K562 (cell line): Measurements from ENCODE around the gene AIFM1.

ENCODE experiments used
- CHD2 ChIP-seq: IDR thresholded peaks from 2 replicates; pipeline ENCODE4 v1.6.1; 2011; ENCODE audit warnings: low read depth, low read length
- FOXA1 ChIP-seq: fragments of 450-650 bp; IDR thresholded peaks from 2 replicates; pipeline ENCODE4 v1.6.1; 2016; ENCODE audit warnings: mild to moderate bottlenecking, borderline replicate concordance
- HDAC6 ChIP-seq: IDR thresholded peaks from 2 replicates; pipeline ENCODE4 v1.6.1; 2012; ENCODE audit warnings: low read depth, mild to moderate bottlenecking, control low read depth, inconsistent platforms, low read length, moderate library complexity
- ILF3 ChIP-seq: fragments of 450-650 bp; IDR thresholded peaks from 2 replicates; pipeline ENCODE4 v1.6.1; 2018; ENCODE audit warnings: antibody characterized with exemption, mild to moderate bottlenecking, moderate library complexity, borderline replicate concordance
- KAT8 ChIP-seq: fragments of 450-650 bp; IDR thresholded peaks from 2 replicates; pipeline ENCODE4 v1.6.1; 2016; ENCODE audit warnings: low read depth, mild to moderate bottlenecking
- SMAD1 ChIP-seq: fragments of 150-350 bp; IDR thresholded peaks from 2 replicates; pipeline ENCODE4 v1.6.1; 2014; ENCODE audit warnings: low read length, low read depth; ENCODE audit not compliant: partially characterized antibody
- ZNF133 ChIP-seq: fragments of 250-450 bp; sonication (Bioruptor Pico); IDR thresholded peaks from 2 replicates; pipeline ENCODE4 v1.4.0; 2020; ENCODE audit warnings: mild to moderate bottlenecking
- ZNF77 ChIP-seq: fragments of 250-450 bp; sonication (Bioruptor Pico); IDR thresholded peaks from 2 replicates; pipeline ENCODE4 v1.5.0; 2020
- TF ChIP-seq, protein P1 (sequence below): sonication (generic); formaldehyde crosslinking; IDR thresholded peaks from 2 replicates; pipeline ENCODE4 v1.9.0; 2022; ENCODE audit warnings: mild to moderate bottlenecking, missing genetic modification reagents
- TF ChIP-seq, protein P2 (sequence below), 3 experiments: IDR thresholded peaks in 2 of 3; conservative IDR thresholded peaks in 1 of 3; 2 replicates each; pipeline ENCODE4 v1.5.1; 2011 to 2012; ENCODE audit warnings: low read length in 3 of 3, mild to moderate bottlenecking in 3 of 3, control low read depth in 2 of 3, improper control_type of control experiment in 1 of 3, inconsistent platforms in 1 of 3, low read depth in 1 of 3, mixed read lengths in 1 of 3, moderate library complexity in 1 of 3; ENCODE audit not compliant: insufficient read depth in 2 of 3
- TF ChIP-seq, protein P3 (sequence below): fragments of 200-800 bp; sonication (Bioruptor generic); IDR thresholded peaks from 2 replicates; pipeline ENCODE4 v1.6.1; 2017; ENCODE audit warnings: missing genetic modification characterization, missing compliant biosample characterization

DNA sequence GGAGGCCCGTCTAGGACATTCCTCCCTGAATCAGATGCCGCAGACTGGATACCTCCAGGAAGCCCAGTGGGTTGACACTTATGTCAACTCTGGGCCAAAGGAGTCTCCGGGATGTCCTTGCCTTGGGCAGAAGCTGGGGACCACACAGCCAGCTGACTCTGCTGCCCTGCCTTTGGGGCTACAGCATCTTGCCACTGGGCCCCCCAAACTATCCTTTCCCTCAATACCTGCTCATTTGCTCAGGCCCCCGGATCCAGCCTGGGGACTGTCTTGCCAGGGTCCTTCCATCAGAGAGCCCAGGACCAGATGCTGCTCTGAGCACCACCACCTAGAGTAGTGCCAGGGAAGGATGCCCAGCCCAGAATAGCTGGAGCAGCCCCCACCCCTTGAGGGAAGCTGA is 25.2 kb upstream of the AIFM1 start:
- TF ChIP-seq, protein P1, sequence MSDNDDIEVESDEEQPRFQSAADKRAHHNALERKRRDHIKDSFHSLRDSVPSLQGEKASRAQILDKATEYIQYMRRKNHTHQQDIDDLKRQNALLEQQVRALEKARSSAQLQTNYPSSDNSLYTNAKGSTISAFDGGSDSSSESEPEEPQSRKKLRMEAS (CRISPR knock-in tag), result no peak
- TF ChIP-seq, protein P2, sequence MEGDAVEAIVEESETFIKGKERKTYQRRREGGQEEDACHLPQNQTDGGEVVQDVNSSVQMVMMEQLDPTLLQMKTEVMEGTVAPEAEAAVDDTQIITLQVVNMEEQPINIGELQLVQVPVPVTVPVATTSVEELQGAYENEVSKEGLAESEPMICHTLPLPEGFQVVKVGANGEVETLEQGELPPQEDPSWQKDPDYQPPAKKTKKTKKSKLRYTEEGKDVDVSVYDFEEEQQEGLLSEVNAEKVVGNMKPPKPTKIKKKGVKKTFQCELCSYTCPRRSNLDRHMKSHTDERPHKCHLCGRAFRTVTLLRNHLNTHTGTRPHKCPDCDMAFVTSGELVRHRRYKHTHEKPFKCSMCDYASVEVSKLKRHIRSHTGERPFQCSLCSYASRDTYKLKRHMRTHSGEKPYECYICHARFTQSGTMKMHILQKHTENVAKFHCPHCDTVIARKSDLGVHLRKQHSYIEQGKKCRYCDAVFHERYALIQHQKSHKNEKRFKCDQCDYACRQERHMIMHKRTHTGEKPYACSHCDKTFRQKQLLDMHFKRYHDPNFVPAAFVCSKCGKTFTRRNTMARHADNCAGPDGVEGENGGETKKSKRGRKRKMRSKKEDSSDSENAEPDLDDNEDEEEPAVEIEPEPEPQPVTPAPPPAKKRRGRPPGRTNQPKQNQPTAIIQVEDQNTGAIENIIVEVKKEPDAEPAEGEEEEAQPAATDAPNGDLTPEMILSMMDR (IDR thresholded peaks at IDR 0.05 in 2 of 3, conservative IDR thresholded peaks at IDR 0.05 in 1 of 3; ENCODE audit: insufficient read depth in 2 of 3, low read depth in 1 of 3, low read length in 3 of 3), result no peak
- TF ChIP-seq HDAC6 (no peak), FOXA1 (no peak), KAT8 (no peak), ILF3 (no peak), SMAD1 (no peak), ZNF133 (no peak), CHD2 (no peak), ZNF77 (no peak)
- TF ChIP-seq, protein P3, sequence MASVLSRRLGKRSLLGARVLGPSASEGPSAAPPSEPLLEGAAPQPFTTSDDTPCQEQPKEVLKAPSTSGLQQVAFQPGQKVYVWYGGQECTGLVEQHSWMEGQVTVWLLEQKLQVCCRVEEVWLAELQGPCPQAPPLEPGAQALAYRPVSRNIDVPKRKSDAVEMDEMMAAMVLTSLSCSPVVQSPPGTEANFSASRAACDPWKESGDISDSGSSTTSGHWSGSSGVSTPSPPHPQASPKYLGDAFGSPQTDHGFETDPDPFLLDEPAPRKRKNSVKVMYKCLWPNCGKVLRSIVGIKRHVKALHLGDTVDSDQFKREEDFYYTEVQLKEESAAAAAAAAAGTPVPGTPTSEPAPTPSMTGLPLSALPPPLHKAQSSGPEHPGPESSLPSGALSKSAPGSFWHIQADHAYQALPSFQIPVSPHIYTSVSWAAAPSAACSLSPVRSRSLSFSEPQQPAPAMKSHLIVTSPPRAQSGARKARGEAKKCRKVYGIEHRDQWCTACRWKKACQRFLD (CRISPR knock-in tag), result no peak
